GM23338 (cell line): ENCODE results near the gene CEP20.

Experiments used
- CREB1 ChIP-seq: fragments of 250-450 bp; sonication (Bioruptor Pico); IDR thresholded peaks from 2 replicates; pipeline ENCODE4 v1.5.0; 2020; ENCODE audit warnings: low read depth, mild to moderate bottlenecking, moderate library complexity
- EZH2 ChIP-seq: fragments of 200-600 bp; sonication (generic); IDR thresholded peaks from one replicate; pipeline ENCODE4 v1.8.0; 2017; ENCODE audit warnings: antibody characterized with exemption, mild to moderate bottlenecking, low read depth; ENCODE audit not compliant: unreplicated experiment
- NANOG ChIP-seq: IDR thresholded peaks from 2 replicates; pipeline ENCODE4 v1.6.1; 2016; ENCODE audit warnings: antibody characterized with exemption, borderline replicate concordance
- POLR2AphosphoS5 ChIP-seq: IDR thresholded peaks from 2 replicates; pipeline ENCODE4 v1.6.1; 2016; ENCODE audit warnings: antibody characterized with exemption, low read depth
- ZNF114 ChIP-seq: fragments of 250-450 bp; sonication (Bioruptor Pico); IDR thresholded peaks from 2 replicates; pipeline ENCODE4 v1.5.0; 2020; ENCODE audit warnings: mild to moderate bottlenecking, moderate library complexity
- TF ChIP-seq, protein P1 (sequence below), 2 experiments: fragments of 200-600 bp in 1 of 2; sonication (generic) in 1 of 2; conservative IDR thresholded peaks; 2 replicates each; pipeline versions ENCODE4 v1.5.1 to v1.6.1; 2016 to 2017; ENCODE audit warnings: antibody characterized with exemption in 2 of 2, low read depth in 2 of 2, mild to moderate bottlenecking in 2 of 2, moderate library complexity in 1 of 2
- TF ChIP-seq, protein P2 (sequence below): IDR thresholded peaks from one replicate; pipeline ENCODE4 v1.6.1; 2018; ENCODE audit warnings: antibody characterized with exemption; ENCODE audit not compliant: unreplicated experiment
- TF ChIP-seq, protein P3 (sequence below): fragments of 250-450 bp; sonication (Bioruptor Pico); IDR thresholded peaks from 2 replicates; pipeline ENCODE4 v1.5.0; 2020; ENCODE audit warnings: mild to moderate bottlenecking, moderate library complexity

DNA sequence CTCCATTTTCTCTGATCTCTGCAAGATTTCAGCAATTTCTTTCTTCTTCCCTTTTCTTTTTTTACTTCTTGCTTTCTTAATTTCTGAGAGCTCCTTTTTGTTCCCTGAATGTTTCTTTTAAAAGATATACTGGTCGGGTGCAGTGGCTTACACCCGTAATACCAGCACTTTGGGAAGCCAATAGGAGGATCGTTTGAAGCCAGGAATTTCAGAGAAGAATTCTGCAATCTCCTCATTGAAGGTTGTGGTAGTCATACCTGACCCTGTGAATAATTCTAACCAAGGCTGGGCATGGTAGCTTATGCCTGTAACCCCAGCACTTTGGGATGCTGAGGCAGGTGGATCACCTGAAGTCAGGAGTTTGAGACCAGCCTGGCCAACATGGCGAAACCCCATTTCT, 45.4 kb upstream of the CEP20 start:
- TF ChIP-seq NANOG: no peak
- TF ChIP-seq, protein P1, sequence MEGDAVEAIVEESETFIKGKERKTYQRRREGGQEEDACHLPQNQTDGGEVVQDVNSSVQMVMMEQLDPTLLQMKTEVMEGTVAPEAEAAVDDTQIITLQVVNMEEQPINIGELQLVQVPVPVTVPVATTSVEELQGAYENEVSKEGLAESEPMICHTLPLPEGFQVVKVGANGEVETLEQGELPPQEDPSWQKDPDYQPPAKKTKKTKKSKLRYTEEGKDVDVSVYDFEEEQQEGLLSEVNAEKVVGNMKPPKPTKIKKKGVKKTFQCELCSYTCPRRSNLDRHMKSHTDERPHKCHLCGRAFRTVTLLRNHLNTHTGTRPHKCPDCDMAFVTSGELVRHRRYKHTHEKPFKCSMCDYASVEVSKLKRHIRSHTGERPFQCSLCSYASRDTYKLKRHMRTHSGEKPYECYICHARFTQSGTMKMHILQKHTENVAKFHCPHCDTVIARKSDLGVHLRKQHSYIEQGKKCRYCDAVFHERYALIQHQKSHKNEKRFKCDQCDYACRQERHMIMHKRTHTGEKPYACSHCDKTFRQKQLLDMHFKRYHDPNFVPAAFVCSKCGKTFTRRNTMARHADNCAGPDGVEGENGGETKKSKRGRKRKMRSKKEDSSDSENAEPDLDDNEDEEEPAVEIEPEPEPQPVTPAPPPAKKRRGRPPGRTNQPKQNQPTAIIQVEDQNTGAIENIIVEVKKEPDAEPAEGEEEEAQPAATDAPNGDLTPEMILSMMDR (conservative IDR thresholded peaks at IDR 0.05; ENCODE audit: low read depth in 2 of 2): no peak
- TF ChIP-seq, protein P2, sequence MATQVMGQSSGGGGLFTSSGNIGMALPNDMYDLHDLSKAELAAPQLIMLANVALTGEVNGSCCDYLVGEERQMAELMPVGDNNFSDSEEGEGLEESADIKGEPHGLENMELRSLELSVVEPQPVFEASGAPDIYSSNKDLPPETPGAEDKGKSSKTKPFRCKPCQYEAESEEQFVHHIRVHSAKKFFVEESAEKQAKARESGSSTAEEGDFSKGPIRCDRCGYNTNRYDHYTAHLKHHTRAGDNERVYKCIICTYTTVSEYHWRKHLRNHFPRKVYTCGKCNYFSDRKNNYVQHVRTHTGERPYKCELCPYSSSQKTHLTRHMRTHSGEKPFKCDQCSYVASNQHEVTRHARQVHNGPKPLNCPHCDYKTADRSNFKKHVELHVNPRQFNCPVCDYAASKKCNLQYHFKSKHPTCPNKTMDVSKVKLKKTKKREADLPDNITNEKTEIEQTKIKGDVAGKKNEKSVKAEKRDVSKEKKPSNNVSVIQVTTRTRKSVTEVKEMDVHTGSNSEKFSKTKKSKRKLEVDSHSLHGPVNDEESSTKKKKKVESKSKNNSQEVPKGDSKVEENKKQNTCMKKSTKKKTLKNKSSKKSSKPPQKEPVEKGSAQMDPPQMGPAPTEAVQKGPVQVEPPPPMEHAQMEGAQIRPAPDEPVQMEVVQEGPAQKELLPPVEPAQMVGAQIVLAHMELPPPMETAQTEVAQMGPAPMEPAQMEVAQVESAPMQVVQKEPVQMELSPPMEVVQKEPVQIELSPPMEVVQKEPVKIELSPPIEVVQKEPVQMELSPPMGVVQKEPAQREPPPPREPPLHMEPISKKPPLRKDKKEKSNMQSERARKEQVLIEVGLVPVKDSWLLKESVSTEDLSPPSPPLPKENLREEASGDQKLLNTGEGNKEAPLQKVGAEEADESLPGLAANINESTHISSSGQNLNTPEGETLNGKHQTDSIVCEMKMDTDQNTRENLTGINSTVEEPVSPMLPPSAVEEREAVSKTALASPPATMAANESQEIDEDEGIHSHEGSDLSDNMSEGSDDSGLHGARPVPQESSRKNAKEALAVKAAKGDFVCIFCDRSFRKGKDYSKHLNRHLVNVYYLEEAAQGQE: no peak
- TF ChIP-seq EZH2: no peak
- no peak for TF ChIP-seq CREB1
- no peak for TF ChIP-seq ZNF114
- TF ChIP-seq, protein P3, sequence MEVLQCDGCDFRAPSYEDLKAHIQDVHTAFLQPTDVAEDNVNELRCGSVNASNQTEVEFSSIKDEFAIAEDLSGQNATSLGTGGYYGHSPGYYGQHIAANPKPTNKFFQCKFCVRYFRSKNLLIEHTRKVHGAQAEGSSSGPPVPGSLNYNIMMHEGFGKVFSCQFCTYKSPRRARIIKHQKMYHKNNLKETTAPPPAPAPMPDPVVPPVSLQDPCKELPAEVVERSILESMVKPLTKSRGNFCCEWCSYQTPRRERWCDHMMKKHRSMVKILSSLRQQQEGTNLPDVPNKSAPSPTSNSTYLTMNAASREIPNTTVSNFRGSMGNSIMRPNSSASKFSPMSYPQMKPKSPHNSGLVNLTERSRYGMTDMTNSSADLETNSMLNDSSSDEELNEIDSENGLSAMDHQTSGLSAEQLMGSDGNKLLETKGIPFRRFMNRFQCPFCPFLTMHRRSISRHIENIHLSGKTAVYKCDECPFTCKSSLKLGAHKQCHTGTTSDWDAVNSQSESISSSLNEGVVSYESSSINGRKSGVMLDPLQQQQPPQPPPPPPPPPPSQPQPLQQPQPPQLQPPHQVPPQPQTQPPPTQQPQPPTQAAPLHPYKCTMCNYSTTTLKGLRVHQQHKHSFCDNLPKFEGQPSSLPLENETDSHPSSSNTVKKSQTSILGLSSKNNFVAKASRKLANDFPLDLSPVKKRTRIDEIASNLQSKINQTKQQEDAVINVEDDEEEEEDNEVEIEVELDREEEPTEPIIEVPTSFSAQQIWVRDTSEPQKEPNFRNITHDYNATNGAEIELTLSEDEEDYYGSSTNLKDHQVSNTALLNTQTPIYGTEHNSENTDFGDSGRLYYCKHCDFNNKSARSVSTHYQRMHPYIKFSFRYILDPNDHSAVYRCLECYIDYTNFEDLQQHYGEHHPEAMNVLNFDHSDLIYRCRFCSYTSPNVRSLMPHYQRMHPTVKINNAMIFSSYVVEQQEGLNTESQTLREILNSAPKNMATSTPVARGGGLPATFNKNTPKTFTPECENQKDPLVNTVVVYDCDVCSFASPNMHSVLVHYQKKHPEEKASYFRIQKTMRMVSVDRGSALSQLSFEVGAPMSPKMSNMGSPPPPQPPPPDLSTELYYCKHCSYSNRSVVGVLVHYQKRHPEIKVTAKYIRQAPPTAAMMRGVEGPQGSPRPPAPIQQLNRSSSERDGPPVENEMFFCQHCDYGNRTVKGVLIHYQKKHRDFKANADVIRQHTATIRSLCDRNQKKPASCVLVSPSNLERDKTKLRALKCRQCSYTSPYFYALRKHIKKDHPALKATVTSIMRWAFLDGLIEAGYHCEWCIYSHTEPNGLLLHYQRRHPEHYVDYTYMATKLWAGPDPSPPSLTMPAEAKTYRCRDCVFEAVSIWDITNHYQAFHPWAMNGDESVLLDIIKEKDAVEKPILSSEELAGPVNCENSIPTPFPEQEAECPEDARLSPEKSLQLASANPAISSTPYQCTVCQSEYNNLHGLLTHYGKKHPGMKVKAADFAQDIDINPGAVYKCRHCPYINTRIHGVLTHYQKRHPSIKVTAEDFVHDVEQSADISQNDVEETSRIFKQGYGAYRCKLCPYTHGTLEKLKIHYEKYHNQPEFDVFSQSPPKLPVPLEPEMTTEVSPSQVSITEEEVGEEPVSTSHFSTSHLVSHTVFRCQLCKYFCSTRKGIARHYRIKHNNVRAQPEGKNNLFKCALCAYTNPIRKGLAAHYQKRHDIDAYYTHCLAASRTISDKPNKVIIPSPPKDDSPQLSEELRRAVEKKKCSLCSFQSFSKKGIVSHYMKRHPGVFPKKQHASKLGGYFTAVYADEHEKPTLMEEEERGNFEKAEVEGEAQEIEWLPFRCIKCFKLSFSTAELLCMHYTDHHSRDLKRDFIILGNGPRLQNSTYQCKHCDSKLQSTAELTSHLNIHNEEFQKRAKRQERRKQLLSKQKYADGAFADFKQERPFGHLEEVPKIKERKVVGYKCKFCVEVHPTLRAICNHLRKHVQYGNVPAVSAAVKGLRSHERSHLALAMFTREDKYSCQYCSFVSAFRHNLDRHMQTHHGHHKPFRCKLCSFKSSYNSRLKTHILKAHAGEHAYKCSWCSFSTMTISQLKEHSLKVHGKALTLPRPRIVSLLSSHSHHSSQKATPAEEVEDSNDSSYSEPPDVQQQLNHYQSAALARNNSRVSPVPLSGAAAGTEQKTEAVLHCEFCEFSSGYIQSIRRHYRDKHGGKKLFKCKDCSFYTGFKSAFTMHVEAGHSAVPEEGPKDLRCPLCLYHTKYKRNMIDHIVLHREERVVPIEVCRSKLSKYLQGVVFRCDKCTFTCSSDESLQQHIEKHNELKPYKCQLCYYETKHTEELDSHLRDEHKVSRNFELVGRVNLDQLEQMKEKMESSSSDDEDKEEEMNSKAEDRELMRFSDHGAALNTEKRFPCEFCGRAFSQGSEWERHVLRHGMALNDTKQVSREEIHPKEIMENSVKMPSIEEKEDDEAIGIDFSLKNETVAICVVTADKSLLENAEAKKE: no peak
- TF ChIP-seq POLR2AphosphoS5: no peak
